Cerebellar cortex (tissue), 1 donor: Measurements from ENCODE around the gene FAM184A.

Experiments
- DNase-seq: peaks from one replicate; pipeline ENCODE4 v3.0.0-alpha.2; 2015; ENCODE audit warnings: low spot score

The FAM184A gene

DNA sequence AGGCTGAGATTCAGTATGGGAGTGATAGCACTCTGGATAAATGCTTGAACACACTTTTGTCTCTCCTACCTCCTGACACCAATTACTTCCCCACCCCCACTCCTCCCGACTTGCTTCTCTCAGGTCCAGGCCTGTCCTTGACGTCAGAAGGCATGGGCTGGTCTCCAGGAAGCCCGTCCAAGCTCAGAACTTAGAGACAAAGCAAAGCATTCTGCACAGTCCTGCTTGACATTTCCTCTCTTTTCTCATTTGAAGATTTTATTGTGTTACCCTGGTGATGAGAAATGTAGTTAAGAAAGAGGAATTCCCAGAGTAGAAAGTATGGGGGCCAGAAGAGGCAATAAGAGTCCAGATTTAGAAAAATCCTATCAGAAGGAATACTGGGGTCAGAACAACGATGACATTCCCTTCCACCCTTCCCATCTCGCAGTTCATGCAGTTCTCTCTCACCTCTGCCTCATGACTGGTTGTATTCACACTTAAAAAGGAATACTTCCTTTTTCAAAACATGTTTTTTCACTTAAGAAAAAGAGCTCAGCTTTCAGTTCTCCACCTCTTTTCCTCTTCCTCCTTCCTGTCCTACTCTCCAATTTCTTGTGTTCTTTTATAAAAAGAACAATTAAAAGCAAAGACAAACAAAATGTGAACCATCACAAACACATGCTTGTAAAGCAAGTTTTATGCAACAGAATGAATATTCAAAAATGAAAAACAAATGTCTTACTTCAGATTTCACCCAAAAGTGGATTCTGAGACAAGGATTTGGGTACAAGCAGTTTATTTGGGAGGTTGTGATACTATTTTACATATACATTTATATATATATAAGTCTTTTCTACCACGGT, 18.5 kb upstream of the FAM184A start:
- peak; percentile 16 for DNase-seq

DNA sequence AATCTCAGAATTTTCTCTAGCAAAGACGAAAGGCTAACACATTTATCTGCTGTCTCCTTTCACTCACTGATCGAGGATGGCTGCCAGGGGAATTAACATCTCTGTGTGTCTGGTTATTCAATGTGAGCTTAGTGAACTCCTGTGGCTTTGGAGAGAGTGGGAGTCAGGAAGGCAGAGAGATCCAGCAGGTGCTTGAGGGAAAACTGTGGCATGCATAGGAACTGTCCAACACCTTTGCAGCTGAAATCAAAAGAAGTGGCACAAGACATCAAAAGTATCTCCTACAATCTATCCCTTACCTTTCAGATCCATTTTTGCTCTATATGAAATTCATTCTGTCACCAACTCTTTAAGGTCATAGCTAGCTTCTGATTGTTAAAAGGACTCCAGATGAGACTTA, 11.8 kb upstream of the FAM184A start:
- DNase-seq = no peak

DNA sequence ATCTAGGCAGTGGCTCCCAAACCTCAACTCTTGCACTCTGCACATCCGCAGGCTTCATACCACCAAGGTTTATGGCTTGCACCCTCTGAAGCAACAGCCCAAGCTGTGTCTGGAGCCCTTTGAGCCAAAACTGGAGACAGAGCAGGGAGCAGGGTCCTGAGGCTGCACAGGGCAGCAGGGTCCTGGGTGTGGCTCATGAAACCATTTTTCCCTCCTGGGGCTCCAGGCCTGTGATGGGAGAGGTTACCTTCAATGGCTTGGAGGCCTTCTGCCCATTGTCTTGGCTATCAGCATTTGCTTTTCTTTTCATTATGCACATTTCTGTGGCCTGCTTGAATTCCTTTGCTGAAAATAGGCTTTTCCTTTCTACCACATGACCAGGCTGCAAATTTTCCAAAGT, 6.3 kb upstream of the FAM184A start:
- no peak for DNase-seq

DNA sequence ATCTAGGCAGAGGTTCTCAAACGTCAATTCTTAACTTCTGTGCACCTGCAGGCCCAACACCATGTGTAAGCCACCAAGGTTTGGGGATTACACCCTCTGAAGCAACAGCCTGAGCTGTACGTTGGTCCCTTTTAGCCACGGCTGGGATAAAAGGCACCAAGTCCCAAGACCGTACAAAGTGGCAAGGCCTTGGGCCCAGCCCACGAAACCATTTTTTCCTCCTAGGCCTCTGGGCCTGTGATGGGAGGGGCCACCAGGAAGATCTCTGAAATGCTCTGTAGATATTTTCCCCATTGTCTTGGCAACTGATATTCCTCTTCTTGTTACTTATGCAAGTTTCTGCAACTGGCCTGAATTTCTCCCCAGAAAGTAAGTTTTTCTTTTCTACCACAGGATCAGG, 4.5 kb upstream of the FAM184A start:
- DNase-seq = no peak

DNA sequence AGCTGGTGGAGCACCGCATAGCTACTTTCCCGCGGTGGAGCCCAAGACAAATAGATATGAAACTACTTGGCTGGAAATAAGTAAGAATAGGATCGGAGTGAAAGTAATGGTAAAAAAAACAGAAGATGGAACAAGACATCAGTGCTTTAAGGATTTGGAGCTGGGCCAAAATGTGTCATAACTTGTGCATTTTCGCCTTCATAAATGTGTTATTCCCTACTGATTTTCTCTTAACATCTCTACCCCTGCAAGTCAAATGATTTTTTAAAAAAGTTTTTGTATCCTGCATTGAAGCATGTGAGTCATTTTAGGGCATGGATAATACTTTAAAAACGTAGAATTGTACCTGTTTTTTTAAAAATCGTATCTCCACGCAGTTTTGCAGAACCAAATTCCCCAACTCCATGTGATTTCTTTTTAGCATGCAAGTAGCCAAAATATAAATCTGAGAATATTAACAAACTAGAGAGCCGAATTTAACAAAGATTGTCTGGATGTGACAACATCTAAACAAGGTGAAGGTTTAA, 882 bp upstream of the FAM184A start:
- peak; percentile 18 for DNase-seq

DNA sequence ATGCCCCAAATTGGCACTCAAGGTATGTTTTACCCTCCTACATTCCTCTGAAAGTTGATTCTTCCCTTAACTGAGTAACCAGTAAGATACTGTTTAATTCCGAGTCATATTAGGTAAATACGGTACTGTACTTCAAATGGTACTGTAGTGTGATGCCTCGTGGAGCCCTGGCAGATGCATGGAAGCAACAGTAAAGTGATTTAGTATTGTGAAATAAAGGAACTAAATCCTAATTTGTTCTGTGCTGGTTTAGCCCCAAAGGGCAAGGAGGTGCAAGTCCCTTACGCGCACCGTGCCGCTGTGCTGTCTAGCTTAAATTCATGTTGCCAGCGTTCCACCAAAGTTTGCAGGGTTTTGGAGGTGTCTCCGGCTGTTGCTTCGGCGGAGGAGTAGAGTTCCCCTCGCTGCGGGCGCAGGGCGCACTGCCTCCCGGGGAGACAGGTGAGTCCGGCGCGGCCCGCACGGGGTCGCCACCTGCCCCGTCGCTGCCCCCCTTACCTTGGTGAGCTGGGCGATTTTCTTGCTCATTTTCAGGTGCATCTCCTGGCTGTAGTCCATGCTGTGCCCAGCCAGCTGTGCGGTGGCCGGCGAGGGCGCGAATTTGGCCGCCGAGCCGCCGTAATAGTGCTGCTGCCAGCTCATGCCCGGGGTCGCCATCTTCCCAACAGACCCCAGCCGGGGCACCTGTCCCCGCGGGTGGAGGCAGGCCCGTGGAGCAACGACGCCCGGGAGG, 655 bp downstream of the FAM184A start:
- peak; percentile 50 for DNase-seq

DNA sequence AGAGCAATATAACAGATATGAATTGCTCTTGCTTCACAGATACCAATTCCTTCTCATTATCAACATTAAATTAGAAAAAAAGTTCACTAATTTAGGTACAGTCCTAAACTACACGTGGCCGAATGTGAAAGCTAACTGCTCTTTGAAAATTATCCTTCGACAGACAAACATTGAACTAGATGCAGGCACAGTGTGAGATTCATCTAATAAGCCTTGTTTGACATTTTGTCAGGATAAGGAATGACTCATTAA, 1.1 kb downstream of the FAM184A start:
- peak; percentile 53 for DNase-seq

DNA sequence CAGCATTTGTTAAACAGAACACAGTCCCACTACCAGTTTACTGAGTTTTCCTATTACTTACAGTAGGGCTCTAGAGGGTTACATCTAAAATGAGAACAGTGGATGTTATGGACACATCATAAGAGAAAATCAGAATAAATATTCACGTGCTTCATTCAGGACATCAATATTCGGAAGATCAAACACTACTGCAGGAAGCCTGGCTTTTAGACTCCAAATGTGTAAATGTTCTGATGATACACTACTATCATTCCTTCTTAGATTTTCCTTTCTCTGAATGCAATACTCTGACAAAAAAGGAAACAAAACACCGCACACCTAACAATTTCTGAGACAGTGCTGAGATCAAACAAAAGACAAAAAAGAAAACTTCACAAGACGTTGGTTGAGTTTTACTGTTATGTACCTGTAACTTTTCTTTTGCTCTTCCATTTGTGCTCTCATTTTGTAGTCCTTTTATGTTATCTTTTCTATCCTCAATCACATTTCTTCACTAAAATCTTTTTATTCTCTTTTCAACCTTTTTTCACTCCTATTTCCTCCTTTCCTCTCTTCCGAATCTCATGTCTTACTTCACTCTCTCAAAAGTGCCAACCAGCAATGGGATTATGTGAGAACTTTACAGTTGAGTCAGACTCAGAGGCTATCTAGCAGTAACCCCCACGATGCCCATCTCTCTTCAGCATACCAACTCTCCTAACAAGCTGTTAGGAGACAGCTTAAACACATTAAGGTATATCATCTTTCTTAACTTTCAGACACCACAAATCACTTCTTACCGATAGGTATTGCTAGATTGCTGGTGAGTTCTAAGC, 1.7 kb downstream of the FAM184A start:
- DNase-seq = no peak

DNA sequence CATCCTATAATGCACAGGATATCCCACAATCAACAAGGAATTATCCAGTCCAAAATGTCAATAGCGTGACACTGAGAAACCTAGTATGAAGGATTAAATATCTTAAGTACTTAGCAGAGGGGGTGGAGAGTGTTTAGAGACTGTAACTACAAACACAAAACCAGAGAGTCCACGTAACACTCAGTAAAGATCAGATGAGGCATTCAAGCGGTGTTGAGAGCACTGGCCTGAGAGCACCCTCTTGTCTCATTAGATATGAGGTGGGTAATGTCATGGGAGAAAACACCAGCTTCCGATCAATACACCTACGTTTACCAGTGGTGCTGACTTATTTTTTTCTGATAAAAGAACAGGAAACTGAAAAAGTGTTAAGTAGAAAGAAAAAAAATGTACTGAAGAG, 2.3 kb downstream of the FAM184A start:
- DNase-seq = peak; percentile 36

DNA sequence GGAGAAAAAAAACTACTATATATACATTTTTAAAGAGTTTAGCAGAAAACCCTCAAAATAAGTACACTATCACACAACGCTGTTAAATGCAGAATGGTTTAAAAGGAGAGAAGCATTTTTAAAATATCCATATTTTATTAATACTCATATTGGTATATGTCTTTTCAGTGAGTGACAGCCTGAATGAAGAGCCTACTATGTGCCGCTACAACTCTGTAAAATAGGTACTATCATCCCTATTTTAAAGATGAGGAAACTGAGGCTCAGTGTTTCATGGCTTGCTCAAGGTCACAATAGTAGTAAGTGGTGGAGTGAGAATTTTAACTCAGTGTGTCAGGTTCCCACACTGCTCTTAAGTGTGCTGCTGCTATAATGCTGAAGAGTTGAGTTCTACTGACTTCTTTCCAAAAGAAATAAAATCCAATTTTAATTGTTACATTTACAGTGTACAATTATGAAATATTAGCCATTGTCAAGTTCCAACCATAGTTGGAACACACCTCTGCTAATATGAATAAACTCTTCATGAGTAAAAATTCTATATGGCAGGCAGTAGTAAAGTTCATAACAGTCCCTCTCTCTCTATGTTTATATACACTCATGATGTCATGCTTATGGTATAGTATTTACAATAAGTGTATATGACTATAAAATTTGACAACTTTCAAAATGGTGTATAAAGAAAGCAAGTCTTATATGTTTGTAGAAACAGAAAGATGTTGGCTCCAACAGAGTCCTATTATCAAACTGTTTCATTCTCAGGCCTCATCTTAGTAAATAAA, 3.1 kb downstream of the FAM184A start:
- no peak for DNase-seq

DNA sequence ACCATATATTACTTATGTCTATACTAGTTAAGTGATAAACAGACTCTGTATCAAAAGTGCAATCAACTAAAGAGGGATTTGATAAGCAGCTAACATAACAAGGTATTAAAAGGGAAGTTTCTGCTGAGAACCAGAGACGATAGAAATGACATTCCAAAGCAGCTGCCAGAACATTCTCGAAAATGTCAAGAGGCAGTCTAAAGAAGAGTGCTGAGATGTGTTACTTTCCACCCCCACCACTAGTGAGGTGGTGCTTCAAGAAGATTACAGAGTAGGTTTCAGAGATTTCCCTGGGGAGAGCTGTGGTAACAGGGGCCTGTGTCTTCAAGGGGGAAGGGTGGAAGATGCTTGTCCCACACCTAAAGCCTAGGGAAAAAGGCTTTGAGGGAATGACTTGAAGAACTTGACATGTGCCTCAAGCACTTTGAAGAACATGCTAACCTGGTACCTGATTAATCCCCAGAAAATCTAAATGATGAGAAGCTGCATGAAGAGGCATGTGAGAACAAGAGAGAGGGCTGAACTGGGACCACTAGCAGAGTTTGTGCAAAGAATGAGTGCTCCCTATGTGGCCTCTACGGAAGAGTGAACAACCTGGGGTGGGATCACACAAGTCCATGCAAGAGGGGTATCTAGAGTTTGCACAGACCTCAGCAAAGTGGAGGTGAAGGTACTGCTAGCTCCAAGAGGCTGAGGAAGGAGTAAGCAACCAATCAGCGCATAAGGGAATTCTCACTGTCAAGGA, 5.0 kb downstream of the FAM184A start:
- DNase-seq = peak; percentile 12

DNA sequence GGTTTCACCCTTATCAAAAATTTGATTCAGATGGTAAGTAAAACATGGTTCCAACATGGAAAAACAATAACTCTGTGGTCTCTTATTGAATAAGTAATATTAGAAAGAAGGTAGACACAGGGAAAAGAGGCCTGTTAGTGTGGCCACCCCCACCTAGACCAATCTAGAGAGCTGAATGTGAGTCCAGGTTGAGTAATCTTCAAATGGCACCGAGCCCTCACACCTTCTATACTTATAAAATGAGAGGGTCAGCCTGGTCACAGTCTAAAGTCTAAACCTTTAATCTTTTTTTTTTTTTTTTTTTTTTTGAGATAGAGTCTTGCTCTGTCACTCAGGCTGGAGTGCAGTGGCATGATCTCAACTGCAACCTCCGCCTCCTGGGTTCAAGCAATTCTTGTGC, 6.9 kb downstream of the FAM184A start:
- no peak for DNase-seq

DNA sequence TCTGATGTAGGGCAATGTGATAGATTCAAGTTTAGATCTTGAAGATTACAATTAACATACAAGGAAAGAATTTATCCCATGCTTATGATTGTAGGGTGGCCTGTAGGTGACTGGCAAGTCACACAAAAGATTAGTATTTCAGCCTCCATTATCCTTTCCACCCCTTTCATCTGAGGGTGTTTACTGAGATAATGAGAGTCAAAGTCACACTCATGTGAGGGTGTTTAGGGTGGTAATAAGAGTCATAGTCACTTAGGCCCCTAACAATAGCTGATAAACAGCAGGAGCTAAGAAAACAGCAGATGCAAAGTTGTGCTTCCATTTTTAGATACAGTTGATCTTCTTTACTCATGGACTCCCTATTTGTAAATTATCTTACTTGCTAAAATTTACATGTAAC, 11.4 kb downstream of the FAM184A start:
- no peak for DNase-seq

DNA sequence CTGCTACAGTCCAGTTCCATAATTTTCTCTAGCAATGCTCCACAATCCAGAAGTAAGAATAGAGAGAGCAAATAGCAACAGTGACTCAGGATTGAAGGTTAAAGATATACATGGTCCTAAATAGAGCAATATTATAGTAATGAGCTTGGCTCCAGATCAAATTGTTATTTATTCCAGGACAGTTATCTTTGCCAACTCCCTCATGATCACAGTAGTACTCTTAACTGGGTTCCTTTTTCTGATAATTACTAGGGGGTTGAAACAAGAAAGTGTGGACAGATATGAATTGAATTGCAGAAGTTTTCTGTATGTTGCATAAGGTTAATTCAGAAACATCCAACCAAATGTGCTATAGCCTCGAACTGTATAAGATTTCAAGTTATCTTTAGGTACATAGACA, 11.9 kb downstream of the FAM184A start:
- no peak for DNase-seq

DNA sequence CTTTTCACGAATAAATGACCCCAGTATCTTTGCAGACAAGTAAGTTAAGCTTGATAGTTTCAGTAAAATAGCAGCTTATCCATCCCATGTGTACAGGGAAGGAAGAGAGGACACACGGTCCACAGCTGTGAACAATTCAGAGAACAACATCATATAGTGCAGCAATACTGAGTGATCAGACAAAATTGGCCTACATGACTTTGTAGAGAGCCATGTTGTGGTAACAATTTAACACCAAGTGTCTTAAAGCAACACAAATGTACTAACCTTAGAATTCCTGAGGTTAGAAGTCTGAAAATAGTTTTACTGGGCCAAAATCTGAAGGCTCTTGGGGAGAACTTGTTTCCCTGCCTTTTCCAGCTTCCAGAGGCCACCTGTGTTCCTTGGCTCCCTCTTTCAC, 12.5 kb downstream of the FAM184A start:
- DNase-seq = no peak

DNA sequence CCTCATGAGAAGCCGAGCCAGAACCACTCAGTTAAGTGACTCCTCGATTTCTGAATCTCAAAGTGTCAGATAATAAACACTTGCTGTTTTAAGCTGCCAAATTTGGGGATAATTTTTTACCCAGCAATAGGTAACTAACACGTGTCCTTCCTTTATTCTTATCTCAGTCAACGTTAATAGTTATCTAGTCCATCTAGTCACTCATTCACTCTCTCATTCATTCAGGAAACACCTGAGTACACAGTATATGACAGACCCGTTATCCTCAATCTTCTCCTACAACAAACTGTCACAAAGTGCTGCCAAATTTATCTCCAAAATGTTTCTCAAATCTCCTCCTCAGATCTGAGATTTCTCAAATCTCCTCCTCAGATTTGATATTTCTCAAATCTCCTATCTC, 13.1 kb downstream of the FAM184A start:
- DNase-seq = no peak

DNA sequence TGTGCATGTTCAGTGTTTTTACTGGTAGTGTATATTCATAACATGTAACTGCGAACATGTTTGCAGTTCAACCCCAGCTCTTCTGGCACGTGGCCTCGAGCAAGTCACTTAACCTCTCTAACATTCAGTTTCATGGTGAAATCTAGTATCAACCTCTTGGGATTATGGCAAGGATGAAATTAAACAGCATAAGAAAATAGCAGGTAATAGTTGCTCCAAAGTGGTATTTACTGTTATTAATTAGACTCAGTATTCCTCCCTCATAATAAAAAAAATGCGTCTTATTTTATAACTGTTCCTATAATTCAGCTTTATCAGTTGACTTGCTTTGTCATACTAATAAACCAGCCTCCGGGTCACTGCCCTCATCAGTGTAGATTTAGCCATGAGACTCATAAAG, 15.0 kb downstream of the FAM184A start:
- no peak for DNase-seq

DNA sequence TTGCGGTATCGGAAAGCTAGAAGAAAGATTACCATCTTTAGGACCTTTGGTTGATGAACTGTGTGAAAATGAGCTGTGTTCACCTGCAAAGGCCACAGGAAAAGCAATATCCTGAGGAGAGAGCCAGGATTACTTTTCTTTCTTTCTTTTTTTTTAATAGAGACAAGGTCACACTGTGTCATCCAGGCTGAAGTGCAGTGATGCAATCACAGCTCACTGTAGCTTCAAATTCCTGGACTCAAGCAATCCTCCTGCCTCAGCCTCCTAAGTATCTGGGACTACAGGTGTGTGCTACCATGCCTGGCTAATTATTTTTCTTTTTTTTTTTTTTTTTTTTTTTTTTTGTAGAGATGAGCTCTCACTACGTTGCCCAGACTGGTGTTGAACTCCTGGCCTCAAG, 17.2 kb downstream of the FAM184A start:
- no peak for DNase-seq

DNA sequence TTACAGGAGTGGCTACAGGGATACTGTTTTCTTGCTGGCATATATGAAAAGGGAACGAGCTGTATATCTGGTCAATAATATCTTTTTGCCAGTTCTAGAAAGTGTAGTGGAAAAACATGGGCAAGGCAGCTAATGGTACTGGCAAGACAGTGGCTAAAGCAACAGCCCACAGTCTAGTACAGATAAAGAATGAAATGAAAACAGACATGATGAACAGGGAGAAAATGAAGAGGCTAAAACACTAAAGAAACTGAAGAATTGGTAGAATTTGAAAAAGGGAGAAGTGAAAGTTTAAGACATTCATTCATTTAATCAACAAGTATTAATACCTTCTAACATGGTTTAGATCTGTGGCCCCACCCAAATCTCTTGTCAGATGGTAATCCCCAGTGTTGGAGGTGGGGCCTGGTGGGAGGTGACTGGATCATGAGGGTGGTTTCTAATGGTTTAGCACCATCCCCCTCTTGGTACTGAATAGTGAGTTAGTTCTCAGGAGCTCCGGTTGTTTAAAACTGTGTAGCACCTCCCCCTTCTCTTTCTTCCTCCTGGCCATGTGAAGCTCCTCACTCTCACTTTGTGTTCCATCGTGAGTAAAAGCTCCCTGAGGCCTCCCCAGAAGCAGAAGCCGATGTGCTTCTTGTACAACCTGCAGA, 18.1 kb downstream of the FAM184A start:
- DNase-seq = no peak

DNA sequence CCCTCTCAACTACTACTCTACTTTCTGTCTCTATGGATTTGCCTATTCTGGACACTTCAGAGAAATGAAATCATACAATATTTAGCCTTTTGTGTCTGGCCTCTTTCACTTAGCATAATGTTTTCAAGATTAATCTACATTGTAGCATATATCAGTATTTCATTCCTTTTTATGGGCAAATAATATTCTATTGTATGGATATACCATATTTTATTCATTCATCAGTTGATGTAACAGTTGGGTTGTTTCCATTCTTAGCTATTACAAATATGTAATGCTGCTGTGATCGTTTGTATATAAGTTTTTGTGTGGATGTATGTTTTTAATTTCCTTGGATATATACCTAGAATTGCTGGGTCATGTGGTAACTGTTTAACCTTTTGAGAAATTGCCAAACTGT, 23.4 kb downstream of the FAM184A start:
- no peak for DNase-seq

DNA sequence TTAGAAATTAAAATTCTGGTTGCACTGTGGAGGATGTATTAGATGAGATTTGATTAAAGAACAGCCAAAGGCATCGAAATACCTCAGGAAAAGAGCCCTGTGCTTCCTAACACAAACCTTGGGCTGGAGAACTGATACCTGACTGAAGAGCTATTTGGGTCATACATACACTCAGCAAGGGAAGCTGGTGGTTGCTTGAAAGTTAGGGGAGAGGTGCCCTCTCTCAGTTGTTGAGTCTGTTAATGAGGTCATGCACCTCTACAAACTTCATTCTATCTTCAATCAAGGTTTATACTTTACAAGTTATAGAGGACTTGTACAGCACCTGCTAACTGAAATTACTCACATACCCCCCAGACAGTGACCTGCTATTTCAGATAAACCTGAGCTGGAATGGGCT, 25.5 kb downstream of the FAM184A start:
- no peak for DNase-seq
